ENCODE results near the gene GPSM3. TPM values are rescaled to one million over a fixed set of nuclear protein-coding genes. Genes with fewer than 3 reads are reported as not detected.

The GPSM3 gene
- total RNA-seq, result 15.7 and 17.8 TPM in 2 replicates

- H3K4me3 ChIP-seq (ENCODE audit: low read depth, low read length), result no peak within 1 kb of the TSS
- DNase-seq (ENCODE audit: low read depth), result no peak
- no peak for TF ChIP-seq CTCF (conservative IDR thresholded peaks at IDR 0.05; ENCODE audit: low read depth, low read length)
These were observed at the start of gene GPSM3 for GRCh38 chr6:32192608-32193039. Gene GPSM3 (minus strand): TSS chr6:32192643. CDS start chr6:32192513, 130 bp downstream.

GRCh38 chr6:32240686-32241085 is 48.2 kb upstream of the GPSM3 start:
- H3K4me3 ChIP-seq (ENCODE audit: low read depth, low read length), result no peak overlapping the region
- DNase-seq (ENCODE audit: low read depth), result no peak
- TF ChIP-seq CTCF (conservative IDR thresholded peaks at IDR 0.05; ENCODE audit: low read depth, low read length), result peak; percentile 19

GRCh38 chr6:32239462-32239861 is 47.0 kb upstream of the GPSM3 start:
- DNase-seq (ENCODE audit: low read depth), result no peak
- no peak for TF ChIP-seq CTCF (conservative IDR thresholded peaks at IDR 0.05; ENCODE audit: low read depth, low read length)
- H3K4me3 ChIP-seq (ENCODE audit: low read depth, low read length), result no peak overlapping the region

- no peak overlapping the region for H3K4me3 ChIP-seq (ENCODE audit: low read depth, low read length)
- TF ChIP-seq CTCF (conservative IDR thresholded peaks at IDR 0.05; ENCODE audit: low read depth, low read length), result no peak
- DNase-seq (ENCODE audit: low read depth), result no peak
These were observed 42.5 kb upstream of the GPSM3 start for GRCh38 chr6:32234934-32235333.

GRCh38 chr6:32226434-32226833 is 34.0 kb upstream of the GPSM3 start:
- no peak for DNase-seq (ENCODE audit: low read depth)
- no peak overlapping the region for H3K4me3 ChIP-seq (ENCODE audit: low read depth, low read length)
- no peak for TF ChIP-seq CTCF (conservative IDR thresholded peaks at IDR 0.05; ENCODE audit: low read depth, low read length)

- no peak for TF ChIP-seq CTCF (conservative IDR thresholded peaks at IDR 0.05; ENCODE audit: low read depth, low read length)
- no peak overlapping the region for H3K4me3 ChIP-seq (ENCODE audit: low read depth, low read length)
- no peak for DNase-seq (ENCODE audit: low read depth)
These were observed 32.3 kb upstream of the GPSM3 start for GRCh38 chr6:32224696-32225095.

Data from epithelial cell of proximal tubule (primary cell).